Activated CD8-positive, alpha-beta memory T cell treated with anti-CD3 and anti-CD28 coated beads for 24 hours (primary cell): ENCODE measurements around the gene SORT1.
"Not testable (repeated sequence)": the region's sequence is repeated elsewhere in the genome, so short reads cannot be mapped to it uniquely, and the experiment has no call there.

Experiments
- DNase-seq: peaks from one replicate; pipeline ENCODE4 v3.0.0-alpha.2; 2020

The SORT1 gene

DNA sequence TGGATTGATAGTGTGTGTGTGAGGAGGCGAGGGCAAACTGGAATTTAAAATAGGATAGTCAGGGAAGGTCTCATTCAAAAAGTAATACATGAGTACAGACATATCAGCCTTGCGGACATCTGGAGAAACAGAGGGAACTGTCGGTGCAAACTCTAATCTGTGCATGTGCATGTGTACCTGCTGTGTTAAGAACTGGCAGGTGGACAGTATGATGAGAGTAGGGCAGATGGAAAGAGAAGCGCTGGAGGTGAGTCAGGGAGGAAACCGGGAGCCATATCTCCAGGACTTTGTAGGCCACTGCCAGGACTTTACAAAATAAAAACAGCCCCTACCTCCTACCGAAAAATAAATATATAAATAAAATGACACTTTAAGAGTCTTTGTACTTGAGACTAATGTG is 59.6 kb downstream of the SORT1 start:
- DNase-seq: no peak

DNA sequence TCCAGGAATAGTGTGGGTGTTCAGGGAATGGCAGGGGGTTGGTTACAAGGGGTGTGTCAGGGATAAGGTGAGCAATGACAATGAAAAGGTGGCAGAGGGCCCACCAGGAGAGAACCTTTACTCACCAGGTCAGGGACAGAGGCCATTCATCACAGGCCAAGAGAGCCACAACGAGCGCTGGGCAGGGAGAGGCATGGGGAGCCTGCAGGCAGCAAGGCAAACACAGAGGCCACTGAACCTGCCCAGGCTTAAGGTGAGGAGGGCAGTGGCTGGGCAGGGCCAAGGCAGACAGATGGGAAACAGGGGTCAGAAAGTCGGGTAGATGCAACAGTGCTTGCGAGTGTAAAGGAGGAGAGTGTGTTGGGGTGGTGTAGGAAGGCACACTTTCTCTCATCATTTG is 62.6 kb downstream of the SORT1 start:
- DNase-seq: no peak

DNA sequence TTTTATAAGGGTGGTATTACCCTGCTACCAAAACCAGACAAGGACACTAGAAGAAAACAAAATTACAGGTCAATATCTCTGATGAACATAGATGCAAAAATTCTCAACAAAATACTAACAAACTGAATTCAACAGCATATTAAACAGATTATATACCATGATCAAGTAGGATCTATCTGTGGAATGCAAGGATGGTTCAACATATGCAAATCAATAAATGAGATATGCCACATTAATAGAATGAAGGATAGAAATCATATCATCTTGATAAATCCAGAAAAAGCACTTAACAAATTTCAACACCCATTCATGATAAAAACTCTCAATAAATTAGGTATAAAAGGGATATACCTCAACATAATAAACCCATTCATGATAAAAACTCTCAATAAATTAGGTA is 66.6 kb downstream of the SORT1 start:
- no peak for DNase-seq

GRCh38 chr1:109327285-109327684 is 70.4 kb downstream of the SORT1 start:
- no peak for DNase-seq

- DNase-seq: no peak
Measured at GRCh38 chr1:109322974-109323373, 74.7 kb downstream of the SORT1 start.

GRCh38 chr1:109319114-109319513 is 78.6 kb downstream of the SORT1 start:
- peak; percentile 9 for DNase-seq

DNA sequence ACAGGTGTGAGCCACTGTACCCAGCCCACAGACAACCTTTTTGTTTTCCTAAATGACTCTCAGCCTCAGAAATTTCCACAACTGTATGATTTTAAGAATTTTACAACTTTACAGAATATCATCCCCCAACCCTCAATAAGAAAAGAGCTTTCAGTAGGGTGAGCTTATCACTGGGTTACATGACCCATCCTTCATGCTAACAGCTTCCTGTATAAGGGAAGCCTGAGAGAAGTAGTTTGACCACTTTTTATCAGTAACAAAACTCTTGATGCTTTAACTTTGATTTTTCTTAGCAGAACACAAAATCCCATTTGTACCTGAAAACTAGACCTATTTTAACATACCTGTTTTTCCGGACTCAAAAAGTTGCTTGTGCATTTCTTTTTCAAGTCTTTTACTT is 81.2 kb downstream of the SORT1 start:
- no peak for DNase-seq

DNA sequence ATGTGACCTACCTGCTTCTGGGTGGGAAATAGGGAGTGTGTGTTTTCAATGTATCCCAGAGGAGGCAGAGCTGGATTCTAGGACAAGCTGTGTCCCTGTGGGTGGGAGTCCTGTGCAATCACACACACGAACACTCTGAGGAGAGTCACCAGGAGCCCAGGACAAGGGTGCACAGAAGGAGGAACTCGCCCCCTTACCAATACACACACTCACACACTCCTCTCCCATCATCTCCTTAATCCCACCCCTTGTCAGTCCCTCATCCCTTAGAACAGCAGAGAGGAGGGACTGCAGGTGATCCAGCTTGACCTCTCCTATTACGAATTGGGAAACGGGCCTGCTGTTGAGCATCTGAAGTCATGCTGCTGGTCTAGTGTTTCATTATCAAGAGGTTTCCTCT is 82.4 kb downstream of the SORT1 start:
- DNase-seq: no peak

- DNase-seq: no peak
Measured at GRCh38 chr1:109314795-109315194, 82.9 kb downstream of the SORT1 start.

DNA sequence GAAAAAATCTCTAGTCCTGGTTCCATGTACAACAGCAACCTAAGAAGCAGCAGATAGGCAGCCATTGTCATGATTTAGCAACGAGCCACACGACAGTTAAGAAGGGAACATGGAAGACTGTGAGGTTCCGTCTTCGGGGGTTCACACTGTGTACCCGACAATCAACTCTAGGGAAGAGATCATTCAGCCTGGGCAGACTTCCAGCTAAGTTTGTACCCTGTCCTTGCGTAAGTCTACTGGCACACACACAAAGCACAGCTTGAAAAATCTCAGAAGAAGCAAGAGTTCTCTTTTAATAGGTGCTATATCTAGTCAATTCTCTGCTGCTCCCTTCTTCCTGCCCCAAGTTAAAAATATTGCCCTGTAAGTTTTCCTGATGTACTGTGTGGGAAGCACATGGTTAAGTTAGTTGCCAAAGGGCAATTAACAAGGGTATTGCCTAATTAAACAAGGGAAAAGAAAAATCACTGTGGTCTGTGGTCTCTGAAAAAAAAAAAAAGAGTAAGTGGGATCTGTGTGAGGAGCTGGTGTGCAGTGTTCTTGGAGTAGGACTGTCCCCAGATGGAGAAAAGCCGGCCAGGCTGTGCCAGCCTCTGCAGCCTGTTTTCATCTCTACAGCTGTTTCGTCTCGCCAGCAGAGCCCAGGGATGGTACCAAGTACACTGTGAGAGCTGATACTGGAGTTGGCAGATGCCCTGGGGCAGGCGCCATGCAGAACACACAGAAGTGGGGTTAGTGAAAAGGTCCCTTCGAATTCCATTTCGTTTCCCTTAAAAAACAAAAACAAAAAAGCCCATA is 84.5 kb downstream of the SORT1 start:
- no peak for DNase-seq

GRCh38 chr1:109312246-109312645 is 85.5 kb downstream of the SORT1 start:
- DNase-seq: no peak

DNA sequence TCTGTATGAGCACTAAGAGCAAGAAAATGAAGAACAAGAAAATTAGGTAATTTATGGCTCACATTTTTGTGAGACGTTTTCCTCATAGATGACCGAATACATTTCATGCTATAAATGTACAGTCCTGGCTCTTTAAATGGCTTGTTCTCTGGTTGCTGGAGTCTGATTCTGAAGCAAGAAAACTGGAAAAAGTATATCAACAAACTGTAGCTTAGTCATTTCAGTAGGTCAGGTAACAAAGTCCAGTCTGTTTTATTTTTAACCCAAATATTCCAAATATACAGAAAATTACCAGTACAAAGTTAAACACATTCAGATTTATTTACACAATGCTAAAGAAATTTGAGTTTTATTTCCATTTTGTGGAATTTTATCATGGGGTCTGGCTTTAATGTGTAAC is 88.4 kb downstream of the SORT1 start:
- DNase-seq: no peak

GRCh38 chr1:109307274-109308021 is 90.3 kb downstream of the SORT1 start:
- DNase-seq: no peak

DNA sequence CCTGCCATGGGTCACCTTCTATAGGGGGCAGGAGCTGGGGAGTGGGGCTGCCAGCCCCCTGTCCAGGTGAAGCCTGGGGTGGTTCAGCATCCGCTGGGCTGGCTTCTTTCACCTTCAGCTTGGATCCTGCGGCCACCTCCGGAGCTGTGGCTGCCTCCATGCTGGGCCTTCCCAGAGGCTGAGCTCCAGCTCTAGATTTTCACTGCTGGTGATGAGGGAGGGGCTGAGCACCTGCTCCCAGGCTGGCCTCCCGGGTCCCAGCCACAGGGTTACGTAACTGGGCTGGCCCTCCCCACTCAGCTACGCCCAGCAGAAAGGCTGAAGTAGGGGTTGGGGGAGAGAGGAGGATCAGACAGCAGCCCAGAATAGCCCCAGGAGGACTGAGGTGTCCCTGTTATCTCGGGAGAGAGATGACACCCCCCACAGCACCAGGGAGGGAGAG is 90.9 kb downstream of the SORT1 start, which contains the start of gene MYBPHL:
TSS of gene MYBPHL (minus strand) at position 180 of the 442 bp plus-strand sequence. CDS start at position 160, 20 bp downstream.
- no peak for DNase-seq

GRCh38 chr1:109305991-109306390 is 91.7 kb downstream of the SORT1 start:
- DNase-seq: not testable (repeated sequence)

- DNase-seq: no peak
Measured at GRCh38 chr1:109304226-109304920, 93.3 kb downstream of the SORT1 start.

GRCh38 chr1:109301874-109302273 is 95.8 kb downstream of the SORT1 start:
- DNase-seq: no peak

DNA sequence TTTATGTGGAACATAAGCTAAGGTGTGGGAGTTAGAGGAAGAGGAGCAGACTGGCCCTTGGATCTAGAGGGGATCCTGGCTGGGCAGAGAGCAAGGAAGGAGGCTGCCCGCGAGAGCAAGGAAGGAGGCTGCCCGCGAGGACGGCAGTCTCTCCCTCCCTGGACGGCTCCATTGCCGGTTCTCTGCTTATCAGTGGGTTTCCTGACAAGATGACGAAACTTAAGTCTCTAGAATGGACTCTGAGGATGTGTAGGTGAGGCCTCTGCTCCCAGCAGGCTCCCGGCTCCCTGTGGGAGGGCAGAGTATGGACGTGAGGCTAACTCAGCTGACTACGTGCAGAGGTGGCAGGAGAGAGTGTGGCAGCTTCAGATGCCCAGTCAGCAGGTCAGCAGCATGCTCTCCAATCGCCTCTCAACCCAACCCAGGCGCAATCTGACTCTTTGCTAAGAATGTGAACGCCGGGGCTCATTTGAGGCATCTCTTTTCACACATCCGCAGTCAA is 97.0 kb downstream of the SORT1 start:
- no peak for DNase-seq

- DNase-seq: no peak
Measured at GRCh38 chr1:109299558-109300343, 98.0 kb downstream of the SORT1 start.

DNA sequence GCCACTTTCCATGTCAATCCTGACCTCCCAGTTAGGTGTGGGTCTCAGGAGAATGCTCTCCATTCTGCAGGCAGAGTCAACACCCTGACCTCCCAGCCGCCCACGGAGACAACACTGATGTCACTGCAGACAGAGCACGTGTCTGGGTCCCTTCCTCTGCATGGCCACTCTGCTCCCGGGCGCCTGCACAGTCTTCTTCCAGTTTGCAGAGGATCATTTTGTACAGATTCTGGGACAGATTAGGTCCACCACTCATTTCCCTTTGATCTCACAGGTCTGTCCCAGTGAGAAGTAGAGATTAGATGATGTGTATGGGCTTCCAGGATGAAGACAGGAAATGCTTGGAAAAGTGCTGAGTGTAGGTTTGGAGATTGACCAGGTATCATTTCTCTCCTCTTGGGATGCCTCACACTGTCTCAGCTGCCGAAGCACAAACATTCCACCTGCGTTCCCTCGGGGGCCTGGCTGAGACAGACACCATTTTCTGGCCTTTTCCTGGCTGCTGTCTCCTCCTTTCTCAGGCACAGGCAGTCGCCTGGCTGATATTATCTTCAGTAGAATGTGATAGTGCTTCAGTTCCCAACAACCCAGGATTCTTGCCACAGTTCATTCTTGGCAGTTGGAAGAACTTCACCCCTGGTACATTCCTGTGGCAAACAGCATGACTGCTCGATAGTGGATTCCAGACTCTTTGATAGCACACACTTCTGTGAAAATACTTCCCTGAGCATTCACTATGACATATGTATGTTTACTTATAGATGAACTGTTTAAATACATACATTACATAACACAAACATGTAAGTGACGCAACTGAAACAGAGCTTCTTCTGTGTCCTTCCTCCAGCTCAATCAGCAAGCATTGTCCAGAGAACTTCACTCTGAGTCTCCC is 98.8 kb downstream of the SORT1 start:
- no peak for DNase-seq

GRCh38 chr1:109296782-109297181 is 100.9 kb downstream of the SORT1 start:
- DNase-seq: no peak
